Activated T-cell treated with anti-CD3 and anti-CD28 coated beads, Interleukin-2, amount 50 U/mL, for 24 hours (primary cell): ENCODE measurements around the gene SH2D4B.

ENCODE experiments used
- DNase-seq: peaks from one replicate; pipeline ENCODE4 v3.0.0-alpha.2; 2020
- H3K27ac Mint-ChIP-seq: 2 replicates; pipeline ENCODE4 v1.8.0; 2020; ENCODE audit warnings: mild to moderate bottlenecking, mixed read lengths
- H3K27me3 Mint-ChIP-seq: 2 replicates; pipeline ENCODE4 v1.8.0; 2020; ENCODE audit warnings: mixed read lengths
- H3K36me3 Mint-ChIP-seq: 2 replicates; pipeline ENCODE4 v1.8.0; 2020; ENCODE audit warnings: low read depth, mixed read lengths
- H3K4me1 Mint-ChIP-seq: 2 replicates; pipeline ENCODE4 v1.8.0; 2020; ENCODE audit warnings: low read depth, mixed read lengths
- H3K4me3 Mint-ChIP-seq: 2 replicates; pipeline ENCODE4 v1.8.0; 2020; ENCODE audit warnings: mild to moderate bottlenecking, moderate library complexity, mixed read lengths
- H3K9me3 Mint-ChIP-seq: 2 replicates; pipeline ENCODE4 v1.8.0; 2020; ENCODE audit warnings: mixed read lengths

SH2D4B gene

DNA sequence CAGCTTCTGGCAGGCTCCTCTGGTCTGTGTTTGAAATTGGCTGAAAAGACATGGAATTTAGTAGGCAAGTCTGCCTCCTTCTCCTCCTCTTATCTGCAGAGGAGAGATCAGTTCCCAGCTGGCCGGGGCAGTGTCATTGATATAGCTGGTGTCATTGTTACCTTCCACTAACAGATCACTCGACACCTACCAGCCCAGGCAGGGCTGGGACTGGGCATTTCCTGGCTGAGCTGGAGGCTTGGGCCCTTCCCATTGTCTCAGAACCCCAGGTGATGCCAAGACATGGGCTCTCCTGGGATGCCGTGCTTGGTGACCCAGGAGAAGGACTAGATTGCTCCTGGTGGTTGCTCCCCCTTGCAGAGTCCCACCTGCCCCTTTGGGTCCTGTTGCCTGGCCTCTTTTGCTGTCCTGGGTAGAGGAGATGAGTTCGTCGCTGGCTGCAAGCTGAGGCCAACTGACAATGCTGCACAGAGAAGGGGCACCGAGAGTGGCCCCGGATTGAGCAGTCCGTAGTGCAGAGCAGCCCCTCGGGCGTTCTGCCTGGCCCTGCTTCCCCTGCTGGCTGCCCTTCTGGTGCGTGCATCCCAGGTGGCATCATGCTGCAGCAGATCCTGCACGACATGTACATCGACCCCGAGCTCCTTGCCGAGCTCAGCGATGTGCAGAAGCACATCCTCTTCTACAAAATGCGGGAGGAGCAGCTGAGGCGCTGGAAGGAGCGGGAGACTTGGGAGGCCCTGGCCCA is at the start of gene SH2D4B:
Gene SH2D4B (plus strand): TSS at position 167 of the 745 bp plus-strand sequence. CDS start 430 bp downstream, at position 597.
- Mint-ChIP-seq H3K4me1 (peaks cover 27% of the 10 kb centered on the region), H3K27me3 (no peaks in the 10 kb centered on the region), H3K9me3 (no peaks in the 10 kb centered on the region), H3K36me3 (peaks cover 9% of the 10 kb centered on the region), H3K27ac (peak within 1 kb of the TSS; percentile 98), H3K4me3 (peak within 1 kb of the TSS; percentile 85)
- DNase-seq: no peak

DNA sequence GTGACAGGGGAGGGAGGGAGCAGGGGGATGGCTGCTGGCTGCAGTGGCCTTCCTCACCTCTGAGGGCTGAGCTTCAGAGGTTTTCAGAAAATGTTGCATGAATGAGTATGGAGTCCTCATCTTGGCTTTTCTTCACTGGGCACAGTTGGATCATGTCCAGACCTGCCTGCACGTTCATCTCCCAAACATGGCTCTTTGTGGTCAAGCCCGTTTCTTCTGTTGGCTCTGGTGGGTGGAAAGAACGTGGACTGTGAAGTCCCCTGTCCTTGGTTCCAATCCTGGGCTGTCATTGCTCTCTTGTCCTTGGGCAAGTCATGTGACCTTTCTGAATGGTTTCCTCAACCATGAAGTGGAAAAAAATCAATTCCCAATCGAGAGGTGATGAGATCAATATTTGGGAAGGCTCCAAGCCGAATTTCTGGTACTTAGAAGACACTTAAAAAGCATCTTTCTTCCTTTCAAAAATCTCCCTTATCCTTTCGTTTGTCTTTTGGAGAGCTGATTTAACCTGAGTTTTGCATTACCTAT is 49.1 kb upstream of the SH2D4B start:
- Mint-ChIP-seq H3K4me3 (peak overlapping the region; percentile 57), H3K36me3 (peaks cover 53% of the 10 kb centered on the region), H3K27ac (peak overlapping the region; percentile 95), H3K9me3 (no peaks in the 10 kb centered on the region), H3K4me1 (peaks cover 98% of the 10 kb centered on the region), H3K27me3 (no peaks in the 10 kb centered on the region)
- no peak for DNase-seq

DNA sequence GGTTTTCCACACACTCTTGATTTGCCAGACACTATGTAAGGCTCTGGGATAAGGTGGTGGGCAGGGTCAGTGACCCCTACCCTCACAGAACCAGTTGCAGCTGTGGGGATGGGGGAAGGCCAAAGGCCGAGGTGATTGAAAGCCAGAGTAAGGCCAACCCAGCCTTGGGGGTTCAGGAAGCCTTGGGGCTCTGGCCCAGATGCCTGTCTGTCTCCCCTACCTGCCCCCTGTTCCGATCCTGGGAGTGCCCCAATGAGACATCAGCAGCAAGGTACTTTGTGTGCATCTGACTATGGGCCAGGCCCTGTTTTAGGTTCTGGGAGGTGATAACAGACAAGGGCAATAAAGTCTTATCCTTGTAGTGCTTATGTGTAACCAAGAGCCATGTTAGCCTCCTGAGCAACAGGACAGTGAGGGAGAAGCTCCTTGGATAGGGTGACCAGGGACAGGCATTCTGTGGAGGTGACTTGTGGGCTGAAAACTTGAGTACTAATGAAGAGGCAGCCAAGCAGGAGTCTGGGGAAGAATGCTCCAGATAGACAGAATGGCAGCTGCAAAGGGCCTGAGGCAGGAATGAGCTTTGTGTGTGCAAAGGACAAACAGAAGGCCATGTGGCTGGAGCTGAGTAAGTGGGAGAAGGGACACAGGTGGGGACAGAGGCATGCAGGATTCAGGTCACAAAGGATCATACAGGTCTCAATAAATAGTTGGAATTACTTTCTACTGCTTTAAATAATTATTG is 48.2 kb upstream of the SH2D4B start:
- Mint-ChIP-seq H3K4me3 (no peak overlapping the region), H3K9me3 (no peaks in the 10 kb centered on the region), H3K36me3 (peaks cover 57% of the 10 kb centered on the region), H3K4me1 (peaks cover 100% of the 10 kb centered on the region), H3K27ac (peak overlapping the region; percentile 95), H3K27me3 (no peaks in the 10 kb centered on the region)
- peak; percentile 28 for DNase-seq

DNA sequence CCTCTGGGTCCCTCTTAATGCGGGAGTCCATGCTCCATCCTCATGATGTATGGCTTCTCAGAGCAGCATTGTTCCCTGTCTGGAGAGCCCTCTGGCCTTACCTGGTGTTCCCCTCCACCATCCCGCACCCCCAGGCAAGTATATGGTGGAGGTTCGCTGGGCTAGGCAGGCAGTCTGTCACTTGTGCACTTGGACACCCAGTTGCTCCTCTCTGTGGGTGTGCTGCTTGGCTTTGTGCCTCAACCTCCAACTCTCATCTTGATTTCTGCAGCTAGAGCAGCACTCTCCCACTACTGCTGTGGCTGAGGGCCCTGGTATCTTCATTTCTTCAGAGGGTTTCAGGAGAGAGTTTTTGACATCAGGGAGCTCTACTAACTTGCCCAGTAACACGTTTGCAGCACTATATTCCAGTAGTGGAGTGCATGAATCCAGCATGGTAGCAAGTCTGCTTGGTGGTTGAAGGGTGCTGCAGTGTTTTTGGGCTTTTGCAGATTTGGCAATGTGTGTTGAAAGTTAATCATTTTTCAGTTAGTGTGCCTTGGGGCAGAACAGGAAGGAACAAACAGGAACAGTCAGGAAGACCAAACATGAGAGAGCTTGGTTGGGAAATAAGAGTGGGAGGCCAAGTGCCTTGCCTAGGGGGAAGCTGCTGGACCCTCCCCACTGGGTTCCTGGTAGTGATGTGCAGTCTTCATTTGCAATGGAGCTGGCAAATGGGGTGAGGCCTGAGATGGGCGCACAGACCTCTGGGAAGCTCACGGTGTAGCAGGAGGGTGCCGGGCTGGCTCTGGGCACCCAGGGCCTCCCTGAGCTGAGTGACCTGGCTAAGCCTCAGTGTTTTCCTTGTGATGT is 46.2 kb upstream of the SH2D4B start:
- Mint-ChIP-seq H3K27me3 (no peaks in the 10 kb centered on the region), H3K27ac (peak overlapping the region; percentile 32), H3K4me3 (no peak overlapping the region), H3K4me1 (peaks cover 99% of the 10 kb centered on the region), H3K9me3 (no peaks in the 10 kb centered on the region), H3K36me3 (peaks cover 75% of the 10 kb centered on the region)
- DNase-seq: peak; percentile 25

DNA sequence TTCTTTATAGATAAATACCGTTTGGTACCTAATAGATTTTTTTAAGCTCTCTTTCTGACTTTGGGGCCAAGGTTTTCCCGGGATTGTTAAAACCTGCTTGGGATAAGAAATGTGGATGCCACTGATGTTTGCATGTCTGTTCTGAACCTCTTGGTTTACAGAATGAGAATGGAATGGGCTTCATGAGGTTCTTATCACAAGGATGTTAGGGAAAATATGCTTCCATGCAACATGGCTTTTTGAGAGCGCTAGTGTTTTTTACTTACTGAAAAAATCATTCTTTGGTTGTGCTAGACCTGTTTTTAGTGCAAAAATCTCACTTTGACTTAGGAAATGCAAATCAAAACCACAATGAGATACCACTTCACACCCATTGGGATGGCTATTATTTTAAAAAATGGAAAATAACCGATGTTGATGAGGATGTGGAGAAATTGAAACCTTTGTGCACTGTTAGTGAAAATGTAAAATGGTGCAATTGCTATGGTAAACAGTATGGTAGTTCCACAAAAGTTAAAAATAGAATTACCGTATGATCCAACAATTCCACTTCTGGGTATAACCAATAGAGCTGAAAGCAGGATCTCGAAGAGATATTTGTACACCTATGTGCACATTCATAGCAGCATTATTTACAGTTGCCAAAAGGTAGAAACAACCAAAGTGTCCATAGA is 44.7 kb upstream of the SH2D4B start:
- H3K27me3 Mint-ChIP-seq: no peaks in the 10 kb centered on the region
- peak overlapping the region; percentile 30 for H3K4me3 Mint-ChIP-seq
- H3K36me3 Mint-ChIP-seq: peaks cover 85% of the 10 kb centered on the region
- peaks cover 99% of the 10 kb centered on the region for H3K4me1 Mint-ChIP-seq
- no peaks in the 10 kb centered on the region for H3K9me3 Mint-ChIP-seq
- DNase-seq: no peak
- H3K27ac Mint-ChIP-seq: peak overlapping the region; percentile 91

DNA sequence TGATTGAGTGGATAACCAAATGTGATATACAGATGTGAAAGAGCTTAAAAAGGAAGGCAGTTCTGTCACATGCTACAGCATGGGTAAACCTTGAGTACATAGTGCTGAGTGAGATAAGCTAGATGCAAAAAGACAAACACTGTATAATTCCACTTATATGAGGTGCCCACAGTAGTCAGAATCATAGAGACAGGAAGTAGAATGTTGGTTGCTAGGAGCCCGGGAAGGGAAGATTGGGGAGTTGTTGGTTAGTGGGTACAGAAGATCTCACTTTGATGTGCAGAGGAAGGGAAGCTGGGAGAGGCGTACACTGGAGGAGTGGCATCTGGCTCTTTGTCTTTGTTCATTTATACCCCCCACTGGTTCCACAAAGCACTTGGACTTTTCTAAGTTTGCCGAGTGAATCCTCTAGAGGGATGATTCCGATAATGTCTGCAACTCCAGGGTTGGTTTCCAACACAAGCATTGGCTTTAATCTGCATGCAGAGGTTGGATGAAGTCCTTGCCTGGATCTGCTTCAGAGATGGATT is 44.1 kb upstream of the SH2D4B start:
- Mint-ChIP-seq H3K4me3 (peak overlapping the region; percentile 30), H3K27me3 (no peaks in the 10 kb centered on the region), H3K36me3 (peaks cover 84% of the 10 kb centered on the region), H3K9me3 (no peaks in the 10 kb centered on the region), H3K27ac (peak overlapping the region; percentile 91), H3K4me1 (peaks cover 99% of the 10 kb centered on the region)
- peak; percentile 28 for DNase-seq

DNA sequence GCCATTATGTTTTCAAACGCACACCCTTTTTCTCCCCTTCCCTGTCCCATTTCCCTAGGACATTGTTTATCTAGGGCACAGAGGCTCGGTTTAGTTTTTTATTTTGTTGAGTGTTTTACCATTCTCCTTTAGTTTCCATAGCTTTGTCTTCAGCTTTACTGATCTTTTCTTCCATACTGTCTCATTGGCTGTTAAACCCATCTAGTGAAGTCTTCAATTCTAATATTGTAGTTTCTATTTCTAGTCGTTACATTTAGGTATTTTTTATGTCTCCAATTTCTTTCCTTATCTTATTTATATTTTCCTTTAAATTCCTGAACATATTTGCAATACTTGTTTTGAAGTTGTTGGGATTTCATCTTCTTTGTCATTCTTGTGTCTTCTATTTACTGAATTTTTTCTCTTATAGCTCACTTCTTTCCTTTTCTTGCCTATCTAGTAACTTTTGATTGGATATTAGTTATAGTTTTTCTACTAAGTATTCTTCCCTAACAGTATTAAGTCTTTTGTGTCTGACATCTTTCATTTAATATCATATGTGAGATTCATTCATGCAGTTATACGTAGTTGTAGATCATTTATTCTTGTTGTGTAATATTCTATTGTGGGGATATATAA is 41.0 kb upstream of the SH2D4B start:
- H3K4me1 Mint-ChIP-seq: peaks cover 97% of the 10 kb centered on the region
- H3K27ac Mint-ChIP-seq: peak overlapping the region; percentile 98
- H3K36me3 Mint-ChIP-seq: peaks cover 68% of the 10 kb centered on the region
- no peaks in the 10 kb centered on the region for H3K9me3 Mint-ChIP-seq
- no peak for DNase-seq
- no peak overlapping the region for H3K4me3 Mint-ChIP-seq
- no peaks in the 10 kb centered on the region for H3K27me3 Mint-ChIP-seq

DNA sequence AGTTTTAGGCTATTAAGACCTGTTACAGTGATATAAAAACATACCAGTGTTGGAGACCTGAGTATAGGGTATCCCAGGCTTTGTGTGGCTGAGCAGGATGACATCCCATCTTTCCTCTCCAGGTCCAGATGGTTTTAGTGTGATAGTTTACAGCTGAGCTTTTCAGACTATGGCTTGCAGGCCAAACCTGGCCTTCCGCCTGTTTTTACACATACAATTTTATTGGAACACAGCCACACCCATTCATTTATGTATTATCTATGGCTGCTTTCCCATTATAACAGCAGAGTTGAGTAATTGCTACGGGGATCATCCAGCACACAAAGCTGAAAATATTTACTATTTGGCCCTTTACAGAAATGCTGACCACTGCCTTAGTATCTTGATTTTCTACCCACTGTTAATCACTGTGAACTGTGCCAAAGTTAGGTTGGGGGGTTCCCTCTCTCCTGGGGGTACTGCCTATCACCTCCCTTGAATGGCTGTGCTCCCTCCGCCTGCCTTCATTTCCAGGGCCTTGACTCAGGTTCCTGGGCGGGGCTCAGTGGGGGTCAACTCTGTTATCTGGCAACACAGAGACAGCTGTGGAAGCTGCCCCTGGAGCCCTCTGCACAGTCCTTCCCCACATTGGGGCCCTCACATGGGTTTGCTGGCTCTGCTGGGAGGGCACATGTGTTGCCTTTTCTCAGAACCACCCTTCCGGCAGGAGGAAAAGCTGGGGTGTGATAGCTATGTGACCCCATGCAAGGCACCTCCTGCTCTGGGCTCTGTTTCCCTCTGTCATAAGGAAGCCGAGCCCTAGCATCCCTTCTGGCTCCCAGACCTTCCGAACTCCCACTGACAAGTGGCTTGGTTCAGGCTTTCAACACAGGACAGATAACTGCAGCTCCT is 40.3 kb upstream of the SH2D4B start:
- peak; percentile 54 for DNase-seq
- peak overlapping the region; percentile 64 for H3K4me3 Mint-ChIP-seq
- H3K27me3 Mint-ChIP-seq: no peaks in the 10 kb centered on the region
- H3K9me3 Mint-ChIP-seq: no peaks in the 10 kb centered on the region
- H3K27ac Mint-ChIP-seq: peak overlapping the region; percentile 98
- peaks cover 97% of the 10 kb centered on the region for H3K4me1 Mint-ChIP-seq
- peaks cover 67% of the 10 kb centered on the region for H3K36me3 Mint-ChIP-seq

DNA sequence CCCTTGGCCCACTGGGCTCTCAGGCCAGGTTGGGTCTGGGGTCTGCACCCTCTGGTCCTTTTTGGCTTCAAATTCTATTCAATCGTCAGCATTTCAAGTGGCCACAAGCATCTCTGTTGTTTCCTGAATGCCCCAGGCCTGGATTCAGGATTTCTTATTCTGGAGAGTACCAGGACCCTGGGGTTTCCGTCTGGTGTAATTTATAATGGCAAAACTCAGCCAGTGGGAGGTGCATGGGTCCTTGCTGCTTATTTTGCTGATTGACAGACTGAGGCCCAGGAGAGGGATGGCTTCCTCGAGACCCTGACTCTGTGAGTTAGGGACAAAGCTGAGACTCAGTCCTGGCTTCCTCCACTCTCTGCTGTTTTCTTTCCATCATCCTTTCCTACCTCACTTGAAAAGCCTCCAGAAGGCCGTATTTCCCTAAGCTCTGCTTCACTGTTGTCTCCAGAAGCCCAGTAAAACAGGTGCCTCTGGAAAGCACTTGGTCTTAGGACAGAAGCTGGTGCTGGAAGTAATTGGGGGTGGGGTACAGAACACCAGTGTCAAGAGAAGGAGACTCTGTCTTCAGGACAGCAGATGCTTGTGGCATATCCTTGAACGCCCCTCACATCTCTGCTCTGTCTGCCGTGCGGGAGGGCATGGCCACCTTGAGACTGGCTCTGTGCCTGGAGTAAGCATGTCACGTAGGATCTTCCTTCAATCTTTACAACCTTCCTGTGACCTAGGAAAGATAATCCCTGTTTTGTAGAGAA is 39.4 kb upstream of the SH2D4B start:
- DNase-seq: no peak
- H3K9me3 Mint-ChIP-seq: no peaks in the 10 kb centered on the region
- H3K27me3 Mint-ChIP-seq: no peaks in the 10 kb centered on the region
- H3K4me1 Mint-ChIP-seq: peaks cover 97% of the 10 kb centered on the region
- H3K4me3 Mint-ChIP-seq: peak overlapping the region; percentile 64
- peaks cover 65% of the 10 kb centered on the region for H3K36me3 Mint-ChIP-seq
- H3K27ac Mint-ChIP-seq: peak overlapping the region; percentile 98

DNA sequence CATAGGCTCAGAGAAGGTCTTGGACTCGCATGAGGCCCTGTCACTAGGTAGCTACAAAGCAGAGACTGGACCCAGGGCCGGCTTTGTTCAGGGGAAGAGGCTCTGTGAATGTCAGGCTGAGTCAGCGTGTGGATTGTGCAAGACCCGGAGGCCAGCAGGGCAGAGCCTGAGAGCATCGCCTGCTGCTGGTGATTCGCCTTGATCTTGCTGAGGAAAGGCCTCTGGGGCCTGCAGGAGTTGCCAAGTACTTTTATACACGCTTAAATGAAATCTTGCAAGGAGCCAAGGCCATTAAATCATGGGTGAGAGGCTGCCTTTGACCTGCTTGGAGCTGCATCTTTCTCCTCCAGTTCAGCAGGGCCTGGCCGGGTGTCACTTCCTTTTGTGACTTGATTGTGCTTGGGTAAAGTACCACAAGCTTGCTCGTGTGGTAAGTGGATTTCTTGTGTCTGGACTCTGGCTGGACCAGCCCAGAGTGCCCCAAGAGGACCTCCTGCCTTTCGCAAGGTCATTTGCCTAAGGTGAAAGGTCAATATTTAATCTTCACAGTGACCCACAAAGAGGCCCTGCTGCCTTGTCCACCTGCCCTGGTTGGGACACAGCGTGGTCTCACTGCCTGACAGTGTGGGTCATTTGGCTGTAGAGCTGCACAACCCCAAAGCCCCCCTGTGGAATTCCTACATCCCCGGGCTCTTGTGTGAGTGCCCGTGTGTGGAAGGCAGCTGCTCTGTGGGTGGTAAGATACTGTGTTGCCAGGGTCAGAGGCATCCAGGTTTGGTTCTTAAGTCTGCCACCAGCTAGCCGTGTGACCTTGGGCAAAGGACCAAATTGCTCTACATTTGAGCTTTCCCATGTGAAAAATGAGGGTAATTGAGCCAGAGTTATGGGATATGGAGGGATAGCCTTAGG is 38.6 kb upstream of the SH2D4B start:
- Mint-ChIP-seq H3K4me1 (peaks cover 97% of the 10 kb centered on the region), H3K36me3 (peaks cover 58% of the 10 kb centered on the region), H3K27ac (peak overlapping the region; percentile 98), H3K4me3 (peak overlapping the region; percentile 64), H3K9me3 (no peaks in the 10 kb centered on the region), H3K27me3 (no peaks in the 10 kb centered on the region)
- peak; percentile 79 for DNase-seq

DNA sequence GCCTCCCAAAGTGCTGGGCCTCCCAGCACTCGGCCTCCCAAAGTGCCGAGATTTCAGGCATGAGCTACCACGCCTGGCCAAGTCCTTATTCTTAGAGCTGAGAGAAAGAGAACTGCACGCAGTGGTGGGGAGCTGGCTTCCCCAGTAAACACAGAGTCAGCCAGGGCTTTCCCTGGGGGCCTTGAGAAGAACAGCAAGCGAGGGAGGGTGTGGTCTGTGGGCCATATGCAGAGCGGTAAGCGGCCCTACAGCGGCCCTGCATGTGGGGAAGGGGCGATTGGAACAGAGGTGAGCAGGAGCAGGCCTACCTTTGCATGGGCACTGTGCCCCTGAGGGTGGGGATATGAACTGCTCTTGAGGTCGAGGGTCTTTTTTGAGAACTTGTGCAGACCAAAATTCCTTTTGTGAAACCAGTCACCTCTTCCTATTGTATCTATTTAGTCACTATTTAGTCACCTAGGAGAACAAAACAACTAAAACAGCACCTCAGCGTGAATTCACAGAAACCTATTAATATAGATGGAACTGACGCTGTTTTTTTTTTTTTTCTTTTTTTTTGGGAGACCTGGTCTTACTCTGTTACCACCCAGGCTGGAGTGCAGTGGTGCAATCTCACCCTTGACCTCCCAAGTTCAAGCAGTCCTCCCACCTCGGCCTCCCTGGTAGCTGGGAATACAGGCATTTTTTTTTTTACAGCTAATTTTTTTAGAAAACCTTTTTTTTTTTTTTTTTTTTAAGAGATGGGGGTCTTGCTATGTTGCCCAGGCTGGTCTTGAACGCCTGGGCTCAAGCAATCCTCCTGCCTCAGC is 36.9 kb upstream of the SH2D4B start:
- peak; percentile 71 for DNase-seq
- no peaks in the 10 kb centered on the region for H3K27me3 Mint-ChIP-seq
- peak overlapping the region; percentile 98 for H3K27ac Mint-ChIP-seq
- peaks cover 47% of the 10 kb centered on the region for H3K36me3 Mint-ChIP-seq
- peaks cover 97% of the 10 kb centered on the region for H3K4me1 Mint-ChIP-seq
- no peaks in the 10 kb centered on the region for H3K9me3 Mint-ChIP-seq
- peak overlapping the region; percentile 64 for H3K4me3 Mint-ChIP-seq
